ENCODE results near the gene SPATA31C2. TPM values are rescaled to one million over a fixed set of nuclear protein-coding genes. Genes with fewer than 3 reads are reported as not detected.

Gene SPATA31C2
- total and polyA plus RNA-seq, 2 donors (not counting 3 experiments of a cell fraction or from before 2014, with no cell fraction given): not detected

DNA sequence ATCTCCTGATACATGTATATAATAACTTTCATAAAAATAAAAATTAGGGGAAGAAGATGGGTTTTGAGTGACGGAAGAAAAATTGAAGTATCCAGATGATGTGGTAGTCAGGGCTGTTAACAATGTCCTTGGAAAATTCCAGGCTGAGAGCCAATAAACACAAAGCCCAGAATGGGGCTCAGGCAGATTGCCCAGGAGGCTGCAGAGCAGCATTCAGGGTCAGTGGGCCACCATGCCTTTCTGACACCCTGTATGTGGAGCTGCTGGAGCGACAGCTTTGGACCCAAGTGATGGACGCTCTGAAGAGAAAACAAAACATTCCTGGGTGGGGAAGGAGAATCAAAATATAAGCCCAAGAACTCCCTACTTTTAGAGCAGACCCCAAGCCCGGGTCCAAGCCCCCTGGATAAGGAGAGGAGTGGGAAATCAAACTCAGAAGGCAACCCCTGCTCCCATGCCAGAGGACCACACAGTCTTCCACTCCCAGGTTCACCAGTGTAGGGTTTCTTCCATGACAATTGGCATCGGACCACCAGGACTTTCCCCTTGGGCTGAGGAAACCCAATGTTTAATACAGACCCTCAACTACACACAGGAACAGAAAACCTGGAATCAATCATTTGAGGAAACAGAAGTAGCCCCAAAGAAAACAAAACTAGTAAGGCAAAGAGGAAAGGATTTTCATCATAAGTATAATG is 45.7 kb upstream of the SPATA31C2 start:
- no peak for DNase-seq (ENCODE audit: low read depth, low spot score)
- no peak overlapping the region for H3K27ac ChIP-seq (ENCODE audit: insufficient read depth, low read depth, low read length)
- no peak overlapping the region for H3K4me2 ChIP-seq (ENCODE audit: insufficient read depth, low read length)
- TF ChIP-seq GATA2 (IDR thresholded peaks at IDR 0.05; ENCODE audit: insufficient read depth, insufficient read length, low read depth, low read length): no peak
- TF ChIP-seq POLR2A (IDR thresholded peaks at IDR 0.05; ENCODE audit: low read depth, low read length): no peak
- TF ChIP-seq CTCF (IDR thresholded peaks at IDR 0.05; ENCODE audit: extremely low read depth in 1 of 2, insufficient read depth in 1 of 2, low read depth in 1 of 2, low read length in 2 of 2): no peak
- TF ChIP-seq EZH2 (IDR thresholded peaks at IDR 0.05; ENCODE audit: borderline replicate concordance, low read depth, low read length, severe bottlenecking): no peak
- no peak for TF ChIP-seq MYC (IDR thresholded peaks at IDR 0.05; ENCODE audit: low read depth, low read length)
- no peak for TF ChIP-seq JUN (IDR thresholded peaks at IDR 0.05; ENCODE audit: borderline replicate concordance, insufficient read depth, insufficient read length, low read depth)
- TF ChIP-seq POLR2AphosphoS5 (IDR thresholded peaks at IDR 0.05; ENCODE audit: insufficient read depth, low read depth, low read length): no peak
- TF ChIP-seq MAX (IDR thresholded peaks at IDR 0.05; ENCODE audit: insufficient read depth, insufficient read length): no peak
- TF ChIP-seq FOS (IDR thresholded peaks at IDR 0.05; ENCODE audit: borderline replicate concordance, insufficient read depth, low read length): no peak
- no peak for FAIRE-seq
- intact Hi-C loops (cut with micrococcal nuclease): no loop called here
- H3K79me2 ChIP-seq (ENCODE audit: control insufficient read depth, insufficient read depth, low read length): no peaks in the 10 kb centered on the region
- no peak overlapping the region for H3K9ac ChIP-seq (replicated peaks; ENCODE audit: extremely low read depth, insufficient read depth, low read length)
- dilution Hi-C loops (cut with MboI; ENCODE audit: extremely low pct_ligation_motif_present, low sequenced_read_pairs): no loop called here
- H4K20me1 ChIP-seq (replicated peaks; ENCODE audit: control insufficient read depth, extremely low read depth, insufficient read depth, low read length): no peaks in the 10 kb centered on the region
- no peaks in the 10 kb centered on the region for H3K27me3 ChIP-seq (ENCODE audit: control insufficient read depth in 2 of 2, insufficient read depth in 2 of 2, low read length in 2 of 2)
- no peaks in the 10 kb centered on the region for H3K9me3 ChIP-seq (replicated peaks; ENCODE audit: control insufficient read depth, insufficient read depth, low read length)
- no peaks in the 10 kb centered on the region for H3K9me1 ChIP-seq (replicated peaks; ENCODE audit: control insufficient read depth, extremely low read depth, insufficient read depth, low read length)
- no peaks in the 10 kb centered on the region for H3K36me3 ChIP-seq (ENCODE audit: control insufficient read depth in 2 of 2, extremely low read depth in 1 of 2, insufficient read depth in 2 of 2, low read length in 2 of 2)
- no peaks in the 10 kb centered on the region for H3K4me1 ChIP-seq (ENCODE audit: control insufficient read depth, extremely low read depth, insufficient read depth, low read length)
- CTCF ChIA-PET: no interaction called here
- H2AFZ ChIP-seq (ENCODE audit: low read depth, low read length): no peak overlapping the region
- no peak overlapping the region for H3K4me3 ChIP-seq (replicated peaks in 1 of 3; ENCODE audit: insufficient read depth in 1 of 3, low read depth in 1 of 3, low read length in 3 of 3)
- no TSS peak for BruUV-seq (replicated peaks)
- POLR2A ChIA-PET: no interaction called here

All from endothelial cell of umbilical vein (primary cell).